GM08714 (cell line): ENCODE results near the gene IL17C.

ENCODE experiments used
- H3K4me3 ChIP-seq: fragments of 200-500 bp; sonication (Bioruptor generic); 2 replicates; pipeline ENCODE4 v1.5.1; 2014; ENCODE audit warnings: mild to moderate bottlenecking, low read length, inconsistent platforms
- ZNF274 ChIP-seq: IDR thresholded peaks from 2 replicates; pipeline ENCODE4 v1.6.1; 2012; ENCODE audit warnings: mild to moderate bottlenecking, low read depth, low read length

The IL17C gene

GRCh38 chr16:88640039-88640495 lies 1.7 kb downstream of the IL17C start:
- H3K4me3 ChIP-seq = no peak overlapping the region
- TF ChIP-seq ZNF274 = no peak

GRCh38 chr16:88640498-88641247 lies 2.3 kb downstream of the IL17C start:
- H3K4me3 ChIP-seq = no peak overlapping the region
- TF ChIP-seq ZNF274 = no peak

- TF ChIP-seq ZNF274 = no peak
- H3K4me3 ChIP-seq = no peak overlapping the region
These were observed 4.7 kb downstream of the IL17C start for GRCh38 chr16:88642881-88643643.

GRCh38 chr16:88643644-88643932 lies 5.2 kb downstream of the IL17C start:
- TF ChIP-seq ZNF274 = no peak
- no peak overlapping the region for H3K4me3 ChIP-seq

GRCh38 chr16:88645455-88645854 lies 7.1 kb downstream of the IL17C start:
- no peak for TF ChIP-seq ZNF274

GRCh38 chr16:88645941-88646340 lies 7.6 kb downstream of the IL17C start:
- no peak for TF ChIP-seq ZNF274

More at GRCh38 chr16:88645455-88645854, 7.1 kb downstream of the IL17C start:
- no peak overlapping the region for H3K4me3 ChIP-seq

GRCh38 chr16:88646345-88647034 lies 8.1 kb downstream of the IL17C start:
- no peak for TF ChIP-seq ZNF274
- no peak overlapping the region for H3K4me3 ChIP-seq

More at GRCh38 chr16:88645941-88646340, 7.6 kb downstream of the IL17C start:
- H3K4me3 ChIP-seq = no peak overlapping the region

- no peak for TF ChIP-seq ZNF274
- no peak overlapping the region for H3K4me3 ChIP-seq
These were observed 9.1 kb downstream of the IL17C start for GRCh38 chr16:88647178-88648070.

- H3K4me3 ChIP-seq = peak overlapping the region; percentile 78
- TF ChIP-seq ZNF274 = no peak
These were observed 11.0 kb downstream of the IL17C start for GRCh38 chr16:88649195-88649923.

- H3K4me3 ChIP-seq = peak overlapping the region; percentile 78
- TF ChIP-seq ZNF274 = no peak
These were observed 11.8 kb downstream of the IL17C start for GRCh38 chr16:88649924-88650748.

GRCh38 chr16:88650749-88651275 lies 12.4 kb downstream of the IL17C start, which contains the start of gene CYBA:
Gene CYBA, minus strand, starts transcription at chr16:88651053. Its CDS starts 40 bp downstream, at chr16:88651013.
- no peak for TF ChIP-seq ZNF274
- H3K4me3 ChIP-seq = peak within 1 kb of the TSS; percentile 78
